ENCODE measurements around the gene ELAVL3. TPM values are rescaled to one million over a fixed set of nuclear protein-coding genes. Genes with fewer than 3 reads are reported as not detected.

Gene ELAVL3
- polyA plus RNA-seq, 1 of the 3 experiments (the other 2 are of a cell fraction): 0.48 TPM

DNA sequence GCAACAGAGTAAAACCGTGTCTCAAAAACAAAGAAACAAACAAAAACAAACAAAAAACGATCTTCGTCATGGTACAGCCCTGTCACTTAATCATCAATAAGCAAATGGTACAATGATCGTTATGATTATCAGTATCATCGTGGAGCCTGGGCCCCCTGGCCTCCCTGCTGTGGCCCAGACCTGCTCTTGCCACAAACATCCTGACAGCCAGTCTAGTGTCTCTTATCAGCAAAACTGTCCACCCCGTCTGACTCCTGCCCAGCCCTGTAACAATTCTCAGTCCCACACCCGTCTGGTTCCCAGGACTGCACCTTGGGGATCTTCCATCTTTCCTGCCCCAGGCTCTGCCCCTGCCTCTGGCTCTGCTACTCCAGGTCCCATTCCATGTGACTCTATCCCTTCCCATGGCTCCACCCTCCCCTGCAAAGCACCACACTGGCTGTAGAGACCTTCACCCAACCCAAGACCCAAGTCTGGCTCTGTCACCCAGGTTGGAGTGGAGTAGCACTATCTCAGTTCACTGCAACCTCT is 19.1 kb upstream of the ELAVL3 start (continued):
- TF ChIP-seq, protein P1, sequence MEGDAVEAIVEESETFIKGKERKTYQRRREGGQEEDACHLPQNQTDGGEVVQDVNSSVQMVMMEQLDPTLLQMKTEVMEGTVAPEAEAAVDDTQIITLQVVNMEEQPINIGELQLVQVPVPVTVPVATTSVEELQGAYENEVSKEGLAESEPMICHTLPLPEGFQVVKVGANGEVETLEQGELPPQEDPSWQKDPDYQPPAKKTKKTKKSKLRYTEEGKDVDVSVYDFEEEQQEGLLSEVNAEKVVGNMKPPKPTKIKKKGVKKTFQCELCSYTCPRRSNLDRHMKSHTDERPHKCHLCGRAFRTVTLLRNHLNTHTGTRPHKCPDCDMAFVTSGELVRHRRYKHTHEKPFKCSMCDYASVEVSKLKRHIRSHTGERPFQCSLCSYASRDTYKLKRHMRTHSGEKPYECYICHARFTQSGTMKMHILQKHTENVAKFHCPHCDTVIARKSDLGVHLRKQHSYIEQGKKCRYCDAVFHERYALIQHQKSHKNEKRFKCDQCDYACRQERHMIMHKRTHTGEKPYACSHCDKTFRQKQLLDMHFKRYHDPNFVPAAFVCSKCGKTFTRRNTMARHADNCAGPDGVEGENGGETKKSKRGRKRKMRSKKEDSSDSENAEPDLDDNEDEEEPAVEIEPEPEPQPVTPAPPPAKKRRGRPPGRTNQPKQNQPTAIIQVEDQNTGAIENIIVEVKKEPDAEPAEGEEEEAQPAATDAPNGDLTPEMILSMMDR (IDR thresholded peaks at IDR 0.05): no peak
- TF ChIP-seq YY1 (IDR thresholded peaks at IDR 0.05; ENCODE audit: low read depth): no peak
- TF ChIP-seq, protein P2, sequence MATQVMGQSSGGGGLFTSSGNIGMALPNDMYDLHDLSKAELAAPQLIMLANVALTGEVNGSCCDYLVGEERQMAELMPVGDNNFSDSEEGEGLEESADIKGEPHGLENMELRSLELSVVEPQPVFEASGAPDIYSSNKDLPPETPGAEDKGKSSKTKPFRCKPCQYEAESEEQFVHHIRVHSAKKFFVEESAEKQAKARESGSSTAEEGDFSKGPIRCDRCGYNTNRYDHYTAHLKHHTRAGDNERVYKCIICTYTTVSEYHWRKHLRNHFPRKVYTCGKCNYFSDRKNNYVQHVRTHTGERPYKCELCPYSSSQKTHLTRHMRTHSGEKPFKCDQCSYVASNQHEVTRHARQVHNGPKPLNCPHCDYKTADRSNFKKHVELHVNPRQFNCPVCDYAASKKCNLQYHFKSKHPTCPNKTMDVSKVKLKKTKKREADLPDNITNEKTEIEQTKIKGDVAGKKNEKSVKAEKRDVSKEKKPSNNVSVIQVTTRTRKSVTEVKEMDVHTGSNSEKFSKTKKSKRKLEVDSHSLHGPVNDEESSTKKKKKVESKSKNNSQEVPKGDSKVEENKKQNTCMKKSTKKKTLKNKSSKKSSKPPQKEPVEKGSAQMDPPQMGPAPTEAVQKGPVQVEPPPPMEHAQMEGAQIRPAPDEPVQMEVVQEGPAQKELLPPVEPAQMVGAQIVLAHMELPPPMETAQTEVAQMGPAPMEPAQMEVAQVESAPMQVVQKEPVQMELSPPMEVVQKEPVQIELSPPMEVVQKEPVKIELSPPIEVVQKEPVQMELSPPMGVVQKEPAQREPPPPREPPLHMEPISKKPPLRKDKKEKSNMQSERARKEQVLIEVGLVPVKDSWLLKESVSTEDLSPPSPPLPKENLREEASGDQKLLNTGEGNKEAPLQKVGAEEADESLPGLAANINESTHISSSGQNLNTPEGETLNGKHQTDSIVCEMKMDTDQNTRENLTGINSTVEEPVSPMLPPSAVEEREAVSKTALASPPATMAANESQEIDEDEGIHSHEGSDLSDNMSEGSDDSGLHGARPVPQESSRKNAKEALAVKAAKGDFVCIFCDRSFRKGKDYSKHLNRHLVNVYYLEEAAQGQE (IDR thresholded peaks at IDR 0.05; ENCODE audit: low read depth, low read length): no peak

GRCh38 chr19:11499220-11499726 is 18.4 kb upstream of the ELAVL3 start:
- CTCF ChIA-PET: interaction anchor here (1.3 kb wide), 1 partner anchor 14 kb away, joined by 3 read pairs; no protein-coding TSS in a partner anchor
- no peaks in the 10 kb centered on the region for H3F3A ChIP-seq (replicated peaks; ENCODE audit: insufficient read depth)
- no peak overlapping the region for H3K4me3 ChIP-seq (ENCODE audit: low read depth in 2 of 2, low read length in 1 of 2)
- no peak overlapping the region for H3K4me2 ChIP-seq
- no peaks in the 10 kb centered on the region for H3K9me3 ChIP-seq
- H4K20me1 ChIP-seq (ENCODE audit: insufficient read depth): peaks cover 8% of the 10 kb centered on the region; the same call in 1 of the 2 replicates
- 95% methylated on average over 5 of the region's 6 CpGs for WGBS (ENCODE audit: low lambda C conversion rate)
- no peak for DNase-seq
- H2AFZ ChIP-seq (ENCODE audit: low read depth): no peak overlapping the region
- peaks cover 0 to 3% of the 10 kb centered on the region in 2 experiments; a peak in 1 of 4 replicates for H3K4me1 ChIP-seq (ENCODE audit: control insufficient read depth in 1 of 2, insufficient read depth in 2 of 2, low read depth in 1 of 2, low read length in 1 of 2)
- H3K27ac ChIP-seq (ENCODE audit: low read depth in 2 of 2, low read length in 1 of 2): no peak overlapping the region
- H3K27me3 ChIP-seq (ENCODE audit: insufficient read depth): no peaks in the 10 kb centered on the region
- TF ChIP-seq, protein P3, sequence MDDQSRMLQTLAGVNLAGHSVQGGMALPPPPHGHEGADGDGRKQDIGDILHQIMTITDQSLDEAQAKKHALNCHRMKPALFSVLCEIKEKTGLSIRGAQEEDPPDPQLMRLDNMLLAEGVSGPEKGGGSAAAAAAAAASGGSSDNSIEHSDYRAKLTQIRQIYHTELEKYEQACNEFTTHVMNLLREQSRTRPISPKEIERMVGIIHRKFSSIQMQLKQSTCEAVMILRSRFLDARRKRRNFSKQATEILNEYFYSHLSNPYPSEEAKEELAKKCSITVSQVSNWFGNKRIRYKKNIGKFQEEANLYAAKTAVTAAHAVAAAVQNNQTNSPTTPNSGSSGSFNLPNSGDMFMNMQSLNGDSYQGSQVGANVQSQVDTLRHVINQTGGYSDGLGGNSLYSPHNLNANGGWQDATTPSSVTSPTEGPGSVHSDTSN (IDR thresholded peaks at IDR 0.05): no peak
- TF ChIP-seq POLR2AphosphoS5 (IDR thresholded peaks at IDR 0.05; ENCODE audit: low read depth, low read length) (no peak), USF2 (IDR thresholded peaks at IDR 0.05; ENCODE audit: borderline replicate concordance, low read depth, low read length) (no peak), RFX5 (IDR thresholded peaks at IDR 0.05; ENCODE audit: low read length) (no peak), RCOR1 (IDR thresholded peaks at IDR 0.05; ENCODE audit: low read length) (no peak), ZBTB33 (IDR thresholded peaks at IDR 0.05; ENCODE audit: borderline replicate concordance, low read depth) (no peak), EZH2phosphoT487 (IDR thresholded peaks at IDR 0.05; ENCODE audit: borderline replicate concordance, low read depth) (no peak), YY1 (IDR thresholded peaks at IDR 0.05; ENCODE audit: low read depth) (no peak)
- TF ChIP-seq, protein P2 (IDR thresholded peaks at IDR 0.05; ENCODE audit: low read depth, low read length): no peak
- H3K9ac ChIP-seq: no peak overlapping the region
- POLR2A ChIA-PET: no interaction called here
- H3K36me3 ChIP-seq (replicated peaks in 1 of 2; ENCODE audit: control insufficient read depth in 1 of 2, insufficient read depth in 2 of 2, low read length in 1 of 2): peaks cover 0 to 10% of the 10 kb centered on the region in 2 experiments
- peaks cover 15% of the 10 kb centered on the region; the same call in 1 of the 2 replicates for H3K79me2 ChIP-seq (ENCODE audit: insufficient read depth)
- H3K9me2 ChIP-seq: no peaks in the 10 kb centered on the region

Measured in SK-N-SH (cell line).